ENCODE measurements around the gene PBX1. TPM values are rescaled to one million over a fixed set of nuclear protein-coding genes. Genes with fewer than 3 reads are reported as not detected.

Gene PBX1
- total and polyA plus RNA-seq, 2 of the 4 experiments (the other 2 are of a cell fraction), result 13.9 to 17.9 TPM

GRCh38 chr1:164622068-164622845, 63.3 kb downstream of the PBX1 start:
- H3K27me3 ChIP-seq (ENCODE audit: control insufficient read depth, insufficient read depth, low read length), result no peaks in the 10 kb centered on the region
- H3K79me1 ChIP-seq (ENCODE audit: low read depth in 1 of 2, low read length in 2 of 2), result peaks cover 8 to 13% of the 10 kb centered on the region in 2 experiments; a peak in 2 of 4 replicates
- no peak overlapping the region for H2BK5ac ChIP-seq (ENCODE audit: low read depth, low read length, poor library complexity, severe bottlenecking)
- no peak overlapping the region for H3K18ac ChIP-seq (ENCODE audit: low read depth, low read length)
- 0 out of 2 replicates have a peak overlapping the region, but pooled peaks have one; percentile 4 for H3K14ac ChIP-seq (replicated peaks; ENCODE audit: low read depth, low read length)
- POLR2A ChIA-PET (ENCODE audit: unreplicated experiment), result no interaction called here
- no peak overlapping the region for H3K23ac ChIP-seq (ENCODE audit: low read depth, low read length)
- H3K27ac ChIP-seq (ENCODE audit: insufficient read depth, low read length), result no peak overlapping the region
- WGBS, 2 experiments (ENCODE audit: extremely low coverage in 2 of 2, insufficient read length in 1 of 2), result no CpG with 5 or more reads among the region's 8 CpGs
- H2AFZ ChIP-seq (replicated peaks; ENCODE audit: low read length, poor library complexity), result no peak overlapping the region
- dilution Hi-C loops (cut with HindIII; ENCODE audit: low sequenced_read_pairs, unreplicated experiment), result no loop called here
- no peak overlapping the region for H2AK9ac ChIP-seq (replicated peaks; ENCODE audit: low read depth, low read length, poor library complexity)
- peaks cover 9% of the 10 kb centered on the region for H3K36me3 ChIP-seq (ENCODE audit: control insufficient read depth, insufficient read depth, low read length)
- H4K8ac ChIP-seq (ENCODE audit: low read depth in 2 of 2, low read length in 2 of 2), result no peak overlapping the region
- H2BK20ac ChIP-seq (ENCODE audit: low read depth, low read length), result no peak overlapping the region
- no peak for ATAC-seq (ENCODE audit: low read depth)
- no peak overlapping the region for H3K9ac ChIP-seq (ENCODE audit: low read depth, low read length)
- H3K4me2 ChIP-seq (ENCODE audit: low read depth, low read length), result no peak overlapping the region
- in situ Hi-C loops (cut with MboI; ENCODE audit: low sequenced_read_pairs), result no loop called here
- no peak overlapping the region for H2BK15ac ChIP-seq (ENCODE audit: low read depth, low read length)
- no peak overlapping the region for H4K5ac ChIP-seq (ENCODE audit: low read depth, low read length)
- no peak overlapping the region; the same call in 1 of the 2 replicates for H4K91ac ChIP-seq (ENCODE audit: insufficient read depth, low read depth, low read length)
- H3K9me1 ChIP-seq (ENCODE audit: insufficient read depth, low read length), result peaks cover 2% of the 10 kb centered on the region; the same call in 1 of the 2 replicates
- H3K4me3 ChIP-seq (ENCODE audit: insufficient read depth, low read depth, low read length), result no peak overlapping the region
- intact Hi-C loops (cut with micrococcal nuclease), result no loop called here
- peak overlapping the region; percentile 24; the same call in 1 of the 2 replicates for H3K4ac ChIP-seq (ENCODE audit: low read depth, low read length)
- H2BK120ac ChIP-seq (ENCODE audit: low read depth, low read length), result no peak overlapping the region
- H4K20me1 ChIP-seq (ENCODE audit: insufficient read depth, low read length), result no peaks in the 10 kb centered on the region
- no peak overlapping the region for H3K56ac ChIP-seq (ENCODE audit: extremely low read depth, insufficient read depth, low read length)
- CTCF ChIA-PET, result interaction anchor here (0.7 kb wide), 1 partner anchor 9 kb away, joined by 3 read pairs; no protein-coding TSS in a partner anchor
- DNase-seq, result no peak
- H2AK5ac ChIP-seq (ENCODE audit: low read depth, low read length), result no peak overlapping the region
- BruUV-seq (replicated peaks), result no TSS peak
- no peaks in the 10 kb centered on the region for H3K9me3 ChIP-seq (ENCODE audit: control insufficient read depth, insufficient read depth, low read length)
- H3K4me1 ChIP-seq (ENCODE audit: control insufficient read depth, insufficient read depth, low read length), result peaks cover 8% of the 10 kb centered on the region; the same call in 1 of the 2 replicates
- TF ChIP-seq CTCF (conservative IDR thresholded peaks at IDR 0.05; ENCODE audit: low read depth, low read length), result no peak
- TF ChIP-seq CHD1 (IDR thresholded peaks at IDR 0.05; ENCODE audit: low read depth, low read length), result no peak
- no peak for TF ChIP-seq SMC3 (IDR thresholded peaks at IDR 0.05; ENCODE audit: low read depth, low read length)
- TF ChIP-seq, protein P1, sequence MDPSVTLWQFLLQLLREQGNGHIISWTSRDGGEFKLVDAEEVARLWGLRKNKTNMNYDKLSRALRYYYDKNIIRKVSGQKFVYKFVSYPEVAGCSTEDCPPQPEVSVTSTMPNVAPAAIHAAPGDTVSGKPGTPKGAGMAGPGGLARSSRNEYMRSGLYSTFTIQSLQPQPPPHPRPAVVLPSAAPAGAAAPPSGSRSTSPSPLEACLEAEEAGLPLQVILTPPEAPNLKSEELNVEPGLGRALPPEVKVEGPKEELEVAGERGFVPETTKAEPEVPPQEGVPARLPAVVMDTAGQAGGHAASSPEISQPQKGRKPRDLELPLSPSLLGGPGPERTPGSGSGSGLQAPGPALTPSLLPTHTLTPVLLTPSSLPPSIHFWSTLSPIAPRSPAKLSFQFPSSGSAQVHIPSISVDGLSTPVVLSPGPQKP (IDR thresholded peaks at IDR 0.05; ENCODE audit: borderline replicate concordance, low read depth, low read length), result no peak
- no peak for TF ChIP-seq MAFK (IDR thresholded peaks at IDR 0.05; ENCODE audit: low read depth, low read length)
- no peak for TF ChIP-seq CEBPB (IDR thresholded peaks at IDR 0.05; ENCODE audit: low read depth, low read length)
- TF ChIP-seq FOS (IDR thresholded peaks at IDR 0.05; ENCODE audit: low read depth, low read length), result no peak
- no peak for TF ChIP-seq USF2 (IDR thresholded peaks at IDR 0.05; ENCODE audit: low read depth, low read length)
- TF ChIP-seq RAD21 (IDR thresholded peaks at IDR 0.05; ENCODE audit: low read length), result no peak
- no peak for TF ChIP-seq RCOR1 (IDR thresholded peaks at IDR 0.05; ENCODE audit: insufficient replicate concordance, low read length)
- TF ChIP-seq BHLHE40 (IDR thresholded peaks at IDR 0.05; ENCODE audit: low read depth, low read length), result no peak
- TF ChIP-seq POLR2A (IDR thresholded peaks at IDR 0.05; ENCODE audit: low read depth, low read length), result no peak
- no peak for TF ChIP-seq RFX5 (IDR thresholded peaks at IDR 0.05; ENCODE audit: low read depth, low read length)
- TF ChIP-seq MXI1 (IDR thresholded peaks at IDR 0.05; ENCODE audit: borderline replicate concordance, low read depth, low read length), result no peak
- TF ChIP-seq NFE2L2 (IDR thresholded peaks at IDR 0.05; ENCODE audit: low read depth, low read length), result no peak
